ENCODE results near the gene CADM3. TPM values are rescaled to one million over a fixed set of nuclear protein-coding genes. Genes with fewer than 3 reads are reported as not detected.

Gene CADM3
- total RNA-seq, 1 donor from 2014 or later: 16.1 TPM

Other genes starting within 250 kb of the CADM3 start
- 5.8 TPM for gene PYHIN1, start 240.1 kb upstream of the CADM3 start, total RNA-seq (ENCODE audit: insufficient read depth, low replicate concordance)
- 24.8 TPM for gene IFI16, start 161.7 kb upstream of the CADM3 start, total RNA-seq (ENCODE audit: insufficient read depth, low replicate concordance)
- 4.3 TPM for gene AIM2, start 94.8 kb upstream of the CADM3 start, total RNA-seq (ENCODE audit: insufficient read depth, low replicate concordance)
- 8.4 TPM for gene ACKR1, start 33.3 kb downstream of the CADM3 start, total RNA-seq (ENCODE audit: insufficient read depth, low replicate concordance)
- 2.9 TPM for gene FCER1A, start 130.7 kb downstream of the CADM3 start, total RNA-seq (ENCODE audit: insufficient read depth, low replicate concordance)

All from umbilical cord (tissue), 1 donor.